Loucy (cell line): ENCODE measurements around the gene SPCS1.

Source experiments
- H2AFZ ChIP-seq: fragments of 200-600 bp; sonication (generic); 2 replicates; pipeline ENCODE4 v1.6.0; 2016; ENCODE audit warnings: antibody characterized with exemption, mild to moderate bottlenecking, low read length, moderate library complexity
- H3F3A ChIP-seq: fragments of 200-600 bp; 2 replicates; pipeline ENCODE4 v1.6.0; 2016; ENCODE audit warnings: antibody characterized with exemption, low read depth, mild to moderate bottlenecking
- H3K27me3 ChIP-seq: fragments of 200-600 bp; sonication (generic); 2 replicates; pipeline ENCODE4 v1.6.1; 2014; ENCODE audit warnings: low read length, mild to moderate bottlenecking; ENCODE audit not compliant: insufficient read depth, poor library complexity, severe bottlenecking
- H3K36me3 ChIP-seq: fragments of 200-600 bp; sonication (generic); 2 replicates; pipeline ENCODE4 v1.6.1; 2016; ENCODE audit warnings: low read length; ENCODE audit not compliant: insufficient read depth
- H3K4me1 ChIP-seq: fragments of 200-600 bp; sonication (generic); 2 replicates; pipeline ENCODE4 v1.5.1; 2014; ENCODE audit warnings: low read length, mild to moderate bottlenecking; ENCODE audit not compliant: insufficient read depth, poor library complexity, severe bottlenecking
- H3K4me2 ChIP-seq: fragments of 200-600 bp; sonication (generic); 2 replicates; pipeline ENCODE4 v1.6.0; 2014; ENCODE audit warnings: antibody characterized with exemption, low read length, low read depth, mild to moderate bottlenecking; ENCODE audit not compliant: poor library complexity, severe bottlenecking
- H3K4me3 ChIP-seq: fragments of 200-600 bp; sonication (generic); 2 replicates; pipeline ENCODE4 v1.5.1; 2014; ENCODE audit warnings: low read length, mild to moderate bottlenecking, mixed read lengths; ENCODE audit not compliant: poor library complexity, severe bottlenecking
- H3K79me2 ChIP-seq: fragments of 200-600 bp; sonication (generic); 2 replicates; pipeline ENCODE4 v1.6.1; 2014; ENCODE audit warnings: low read length; ENCODE audit not compliant: insufficient read depth
- H3K9ac ChIP-seq: fragments of 200-600 bp; sonication (generic); 2 replicates; pipeline ENCODE4 v1.6.0; 2014; ENCODE audit warnings: mild to moderate bottlenecking, low read depth, low read length, moderate library complexity; ENCODE audit not compliant: poor library complexity, severe bottlenecking
- H3K9me2 ChIP-seq: fragments of 200-600 bp; sonication (generic); replicated peaks from 2 replicates; pipeline ENCODE4 v1.6.1; 2016; ENCODE audit warnings: low read depth, low read length, mixed read lengths
- H3K9me3 ChIP-seq: fragments of 200-600 bp; sonication (generic); 2 replicates; pipeline ENCODE4 v1.6.1; 2014; ENCODE audit warnings: mild to moderate bottlenecking, antibody characterized with exemption, low read length, low read depth; ENCODE audit not compliant: insufficient read depth
- H4K20me1 ChIP-seq: fragments of 200-600 bp; sonication (generic); 2 replicates; pipeline ENCODE4 v1.6.0; 2014; ENCODE audit warnings: antibody characterized with exemption, low read length, mild to moderate bottlenecking; ENCODE audit not compliant: insufficient read depth, poor library complexity, severe bottlenecking
- CTCF ChIP-seq: fragments of 200-600 bp; sonication (generic); conservative IDR thresholded peaks from 2 replicates; pipeline ENCODE4 v1.5.1; 2014; ENCODE audit warnings: mild to moderate bottlenecking, antibody characterized with exemption, low read length
- EZH2phosphoT487 ChIP-seq: fragments of 200-600 bp; IDR thresholded peaks from 2 replicates; pipeline ENCODE4 v1.6.1; 2018; ENCODE audit warnings: antibody characterized with exemption, mild to moderate bottlenecking, moderate library complexity, borderline replicate concordance

Gene SPCS1

GRCh38 chr3:52679199-52679538 lies 26.7 kb upstream of the SPCS1 start:
- Histone ChIP-seq H3K9me3 (no peaks in the 10 kb centered on the region), H3K4me2 (peak overlapping the region; percentile 90), H4K20me1 (peaks cover 22% of the 10 kb centered on the region), H3K27me3 (no peaks in the 10 kb centered on the region), H3F3A (no peaks in the 10 kb centered on the region), H3K79me2 (peaks cover 65% of the 10 kb centered on the region), H2AFZ (no peak overlapping the region), H3K4me3 (no peak overlapping the region), H3K9me2 (no peaks in the 10 kb centered on the region), H3K4me1 (peaks cover 41% of the 10 kb centered on the region), H3K9ac (no peak overlapping the region), H3K36me3 (peaks cover 40% of the 10 kb centered on the region; the same call in 1 of the 2 replicates)
- TF ChIP-seq CTCF (no peak), EZH2phosphoT487 (no peak)

GRCh38 chr3:52679811-52680210 lies 26.1 kb upstream of the SPCS1 start:
- H3K4me2 ChIP-seq, result peak overlapping the region; percentile 90
- no peaks in the 10 kb centered on the region for H3K9me2 ChIP-seq
- peaks cover 70% of the 10 kb centered on the region for H3K79me2 ChIP-seq
- no peaks in the 10 kb centered on the region for H3F3A ChIP-seq
- H3K27me3 ChIP-seq, result no peaks in the 10 kb centered on the region
- H3K4me1 ChIP-seq, result peaks cover 48% of the 10 kb centered on the region
- TF ChIP-seq EZH2phosphoT487 (no peak), CTCF (no peak)
- H2AFZ ChIP-seq, result no peak overlapping the region
- no peak overlapping the region for H3K4me3 ChIP-seq
- H4K20me1 ChIP-seq, result peaks cover 23% of the 10 kb centered on the region
- no peaks in the 10 kb centered on the region for H3K9me3 ChIP-seq
- H3K36me3 ChIP-seq, result peaks cover 38% of the 10 kb centered on the region; the same call in 1 of the 2 replicates
- H3K9ac ChIP-seq, result peak overlapping the region; percentile 10

- peaks cover 32% of the 10 kb centered on the region for H4K20me1 ChIP-seq
- H3K9me3 ChIP-seq, result no peaks in the 10 kb centered on the region
- H2AFZ ChIP-seq, result no peak overlapping the region
- 0 out of 2 replicates have a peak, but pooled peaks cover 3% of the 10 kb centered on the region for H3F3A ChIP-seq
- H3K36me3 ChIP-seq, result peaks cover 25% of the 10 kb centered on the region; the same call in 1 of the 2 replicates
- H3K4me2 ChIP-seq, result peak overlapping the region; percentile 90
- H3K27me3 ChIP-seq, result no peaks in the 10 kb centered on the region
- H3K79me2 ChIP-seq, result peaks cover 81% of the 10 kb centered on the region
- H3K9me2 ChIP-seq, result no peaks in the 10 kb centered on the region
- peak overlapping the region; percentile 36 for H3K9ac ChIP-seq
- peak overlapping the region; percentile 9 for H3K4me3 ChIP-seq
- TF ChIP-seq CTCF (no peak), EZH2phosphoT487 (no peak)
- H3K4me1 ChIP-seq, result peaks cover 53% of the 10 kb centered on the region
Measured at GRCh38 chr3:52681596-52681995, 24.3 kb upstream of the SPCS1 start.
